T-helper 1 cell treated with Interleukin-12 subunit alpha and Interleukin-12 subunit beta and Interleukin-4 antibody, amounts not matched to agents 30 μg/mL and 1 μg/mL, for 36 hours (primary cell): Measurements from ENCODE around the gene LENG9.
"Not testable (repeated sequence)": the region's sequence is repeated elsewhere in the genome, so short reads cannot be mapped to it uniquely, and the experiment has no call there.

Experiments
- H3K27ac Mint-ChIP-seq: one replicate; pipeline ENCODE4 v1.8.0; 2021; ENCODE audit warnings: mild to moderate bottlenecking, mixed read lengths
- H3K27me3 Mint-ChIP-seq: one replicate; pipeline ENCODE4 v1.8.0; 2021; ENCODE audit warnings: low read depth, mixed read lengths
- H3K36me3 Mint-ChIP-seq: one replicate; pipeline ENCODE4 v1.8.0; 2021; ENCODE audit warnings: low read depth, mixed read lengths
- H3K4me1 Mint-ChIP-seq: one replicate; pipeline ENCODE4 v1.8.0; 2021; ENCODE audit warnings: low read depth, mixed read lengths
- H3K4me3 Mint-ChIP-seq: one replicate; pipeline ENCODE4 v1.8.0; 2021; ENCODE audit warnings: mild to moderate bottlenecking, moderate library complexity, mixed read lengths
- H3K9me3 Mint-ChIP-seq: one replicate; pipeline ENCODE4 v1.8.0; 2021; ENCODE audit warnings: mixed read lengths

LENG9 gene

DNA sequence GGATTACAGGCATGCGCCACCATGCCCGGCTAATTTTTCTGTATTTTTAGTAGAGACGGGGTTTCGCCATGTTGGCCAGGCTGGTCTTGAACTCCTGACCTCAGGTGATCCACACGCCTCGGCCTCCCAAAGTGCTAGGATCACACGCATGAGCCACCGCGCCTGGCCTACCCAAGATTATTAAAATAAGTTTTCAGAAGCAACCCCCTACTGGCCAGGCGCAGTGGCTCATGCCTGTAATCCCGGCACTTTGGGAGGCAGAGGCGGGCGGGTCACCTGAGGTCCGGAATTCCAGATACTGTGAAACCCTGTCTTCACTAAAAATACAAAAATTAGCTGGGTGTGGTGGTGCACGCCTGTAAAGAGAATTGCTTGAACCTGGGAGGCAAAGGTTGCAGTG lies 17.2 kb downstream of the LENG9 start:
- Mint-ChIP-seq H3K36me3 (peaks cover 25% of the 10 kb centered on the region), H3K4me1 (peaks cover 27% of the 10 kb centered on the region)
- not testable (repeated sequence) for H3K27ac Mint-ChIP-seq, H3K27me3 Mint-ChIP-seq, H3K9me3 Mint-ChIP-seq, H3K4me3 Mint-ChIP-seq

DNA sequence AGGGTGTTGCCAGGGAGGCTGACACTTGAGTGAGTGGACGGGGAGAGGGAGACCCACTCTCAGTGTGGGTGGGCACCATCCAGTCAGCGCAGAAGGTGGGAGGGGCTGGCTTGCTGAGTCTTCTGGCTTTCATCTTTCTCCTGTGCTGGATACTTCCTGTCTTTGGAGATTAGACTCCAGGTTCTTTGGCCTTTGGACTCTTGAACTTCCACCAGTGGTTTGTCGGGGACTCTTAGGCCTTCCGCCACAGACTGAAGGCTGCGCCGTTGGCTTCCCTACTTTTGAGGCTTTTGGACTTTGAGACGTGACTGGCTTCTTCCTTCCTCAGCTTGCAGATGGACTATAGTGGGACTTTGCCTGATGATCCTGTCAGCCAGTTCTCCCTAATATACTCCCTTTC lies 18.8 kb downstream of the LENG9 start:
- H3K9me3 Mint-ChIP-seq: no peaks in the 10 kb centered on the region
- peaks cover 22% of the 10 kb centered on the region for H3K36me3 Mint-ChIP-seq
- no peak overlapping the region for H3K27ac Mint-ChIP-seq

DNA sequence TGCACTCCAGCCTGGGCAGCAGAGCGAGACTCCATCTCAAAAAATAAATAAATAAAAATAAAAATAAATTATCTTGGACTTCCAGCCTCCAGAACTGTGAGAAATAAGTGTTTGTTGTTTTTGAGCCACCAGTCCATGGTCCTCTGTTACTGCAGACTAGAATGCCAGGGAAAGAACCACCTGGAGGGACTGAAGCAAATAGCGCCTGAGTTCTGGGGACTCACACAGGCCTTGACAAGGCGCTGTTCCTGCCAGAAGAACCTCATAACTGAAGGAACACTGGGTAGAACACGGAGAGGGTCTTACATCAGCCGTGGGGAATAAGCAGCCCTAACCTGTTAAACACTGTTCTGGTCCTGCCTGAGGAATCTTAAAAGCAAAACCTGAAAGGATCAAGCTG lies 22.9 kb downstream of the LENG9 start:
- H3K4me1 Mint-ChIP-seq: no peaks in the 10 kb centered on the region
- no peaks in the 10 kb centered on the region for H3K9me3 Mint-ChIP-seq
- no peaks in the 10 kb centered on the region for H3K27me3 Mint-ChIP-seq
- peaks cover 20% of the 10 kb centered on the region for H3K36me3 Mint-ChIP-seq
- no peak overlapping the region for H3K4me3 Mint-ChIP-seq
- H3K27ac Mint-ChIP-seq: no peak overlapping the region

More for the DNA sequence above, 18.8 kb downstream of the LENG9 start:
- H3K4me1 Mint-ChIP-seq: peaks cover 13% of the 10 kb centered on the region
- no peaks in the 10 kb centered on the region for H3K27me3 Mint-ChIP-seq
- H3K4me3 Mint-ChIP-seq: no peak overlapping the region

DNA sequence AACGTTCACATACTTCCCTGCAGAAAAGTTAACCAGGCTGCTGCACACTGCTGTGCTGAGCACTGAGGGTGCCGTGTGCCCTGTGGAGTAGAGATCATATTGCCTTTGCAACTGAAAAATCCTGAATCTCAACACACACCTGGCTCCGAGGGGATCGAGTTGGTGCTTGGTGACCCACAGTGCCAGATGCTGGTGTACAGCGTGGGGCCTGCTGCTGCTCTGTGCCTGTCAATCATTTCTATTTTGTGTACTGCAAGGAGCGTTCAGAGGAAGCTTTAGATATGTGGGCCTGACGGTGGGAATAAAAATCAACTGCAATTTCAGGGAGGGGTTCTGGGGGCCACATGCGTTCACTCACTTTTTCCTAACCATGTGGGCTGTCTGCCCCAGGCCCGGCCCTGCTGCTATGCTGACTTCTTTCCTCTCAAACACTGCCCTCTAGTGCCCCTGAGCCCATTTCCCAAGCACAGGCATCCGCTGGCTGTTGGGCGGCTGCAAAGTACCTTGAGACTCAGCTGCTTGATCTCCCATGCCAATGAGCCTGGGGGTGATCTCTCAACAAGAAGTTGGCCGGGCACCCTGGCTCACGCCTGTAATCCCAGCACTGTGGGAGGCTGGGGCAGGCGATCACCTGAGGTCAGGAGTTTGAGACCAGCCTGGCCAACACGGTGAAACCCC lies 24.3 kb downstream of the LENG9 start:
- Mint-ChIP-seq H3K9me3 (no peaks in the 10 kb centered on the region), H3K4me1 (peaks cover 6% of the 10 kb centered on the region), H3K27ac (no peak overlapping the region), H3K4me3 (no peak overlapping the region), H3K27me3 (no peaks in the 10 kb centered on the region), H3K36me3 (peaks cover 18% of the 10 kb centered on the region)

GRCh38 chr19:54436628-54437252 lies 26.8 kb downstream of the LENG9 start:
- Mint-ChIP-seq H3K27ac (no peak overlapping the region), H3K9me3 (no peaks in the 10 kb centered on the region), H3K4me3 (no peak overlapping the region)

DNA sequence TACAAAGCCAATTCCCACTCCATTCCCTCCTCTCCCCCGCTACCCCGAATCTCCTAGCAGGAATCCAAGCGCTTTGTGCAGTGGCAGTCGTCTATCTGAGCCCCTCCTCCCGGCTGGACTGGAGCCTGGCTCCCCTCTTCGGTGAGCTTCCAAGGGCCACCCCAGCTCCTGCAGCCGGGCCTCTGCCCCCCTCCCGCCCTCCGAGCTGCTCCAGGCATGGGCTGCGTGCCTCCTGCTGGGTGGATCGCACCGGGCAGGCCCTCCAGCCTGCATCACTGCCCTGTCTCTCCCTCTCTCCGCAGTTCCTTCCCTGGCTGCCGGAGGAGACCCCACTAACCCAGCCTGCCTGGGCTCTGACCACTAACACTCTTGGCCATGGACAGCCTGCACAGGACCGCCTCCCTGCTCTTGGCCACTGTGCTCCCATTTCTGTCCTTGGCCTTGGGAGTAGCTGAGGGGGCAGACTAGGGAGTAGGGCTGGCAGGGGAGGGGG lies 27.5 kb downstream of the LENG9 start:
- peaks cover 7% of the 10 kb centered on the region for H3K4me1 Mint-ChIP-seq

More at GRCh38 chr19:54436628-54437252, 26.8 kb downstream of the LENG9 start:
- peaks cover 6% of the 10 kb centered on the region for H3K4me1 Mint-ChIP-seq
- no peaks in the 10 kb centered on the region for H3K27me3 Mint-ChIP-seq
- peaks cover 6% of the 10 kb centered on the region for H3K36me3 Mint-ChIP-seq

GRCh38 chr19:54435551-54436016 lies 28.0 kb downstream of the LENG9 start:
- no peak overlapping the region for H3K27ac Mint-ChIP-seq
- peaks cover 3% of the 10 kb centered on the region for H3K36me3 Mint-ChIP-seq
- peaks cover 6% of the 10 kb centered on the region for H3K27me3 Mint-ChIP-seq
- H3K4me3 Mint-ChIP-seq: no peak overlapping the region
- no peaks in the 10 kb centered on the region for H3K9me3 Mint-ChIP-seq
- H3K4me1 Mint-ChIP-seq: peaks cover 8% of the 10 kb centered on the region

More for the DNA sequence above, 27.5 kb downstream of the LENG9 start:
- Mint-ChIP-seq H3K27ac (no peak overlapping the region), H3K36me3 (peaks cover 5% of the 10 kb centered on the region), H3K9me3 (no peaks in the 10 kb centered on the region), H3K27me3 (peaks cover 5% of the 10 kb centered on the region), H3K4me3 (no peak overlapping the region)

DNA sequence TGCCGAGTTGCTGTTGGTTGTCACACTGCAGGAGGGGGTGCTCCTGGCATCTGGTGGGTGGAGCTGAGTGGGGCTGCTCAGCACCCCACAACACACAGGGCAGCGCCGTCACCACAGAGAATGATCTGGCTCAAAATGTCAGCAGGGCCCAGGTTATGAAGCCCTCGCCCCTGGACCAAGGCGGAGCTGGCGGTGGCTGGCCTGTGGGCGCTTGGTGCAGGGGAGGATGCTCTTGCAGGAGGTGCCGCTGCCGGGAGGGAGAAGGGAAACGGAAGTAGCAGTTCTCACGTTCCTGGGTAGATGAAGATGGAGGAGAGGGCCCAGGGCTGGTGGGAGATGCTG lies 28.7 kb downstream of the LENG9 start:
- H3K27me3 Mint-ChIP-seq: peaks cover 6% of the 10 kb centered on the region
- peak overlapping the region; percentile 40 for H3K4me3 Mint-ChIP-seq
- H3K9me3 Mint-ChIP-seq: no peaks in the 10 kb centered on the region
- H3K27ac Mint-ChIP-seq: peak overlapping the region; percentile 57
- peaks cover 3% of the 10 kb centered on the region for H3K36me3 Mint-ChIP-seq
- peaks cover 8% of the 10 kb centered on the region for H3K4me1 Mint-ChIP-seq

- Mint-ChIP-seq H3K36me3 (peaks cover 1% of the 10 kb centered on the region), H3K4me1 (peaks cover 8% of the 10 kb centered on the region), H3K27me3 (peaks cover 6% of the 10 kb centered on the region), H3K27ac (no peak overlapping the region), H3K4me3 (no peak overlapping the region), H3K9me3 (no peaks in the 10 kb centered on the region)
Observed at GRCh38 chr19:54434112-54434872, 29.3 kb downstream of the LENG9 start.

- H3K4me3 Mint-ChIP-seq: no peak overlapping the region
- peaks cover 8% of the 10 kb centered on the region for H3K4me1 Mint-ChIP-seq
- H3K9me3 Mint-ChIP-seq: no peaks in the 10 kb centered on the region
- no peaks in the 10 kb centered on the region for H3K36me3 Mint-ChIP-seq
- H3K27ac Mint-ChIP-seq: no peak overlapping the region
- peaks cover 6% of the 10 kb centered on the region for H3K27me3 Mint-ChIP-seq
Observed at GRCh38 chr19:54433697-54434096, 29.9 kb downstream of the LENG9 start.

GRCh38 chr19:54432144-54432738 lies 31.3 kb downstream of the LENG9 start:
- Mint-ChIP-seq H3K4me3 (no peak overlapping the region), H3K36me3 (no peaks in the 10 kb centered on the region), H3K27me3 (peaks cover 6% of the 10 kb centered on the region), H3K27ac (no peak overlapping the region), H3K4me1 (peaks cover 8% of the 10 kb centered on the region), H3K9me3 (no peaks in the 10 kb centered on the region)

GRCh38 chr19:54431255-54431838 lies 32.2 kb downstream of the LENG9 start:
- Mint-ChIP-seq H3K27me3 (peaks cover 6% of the 10 kb centered on the region), H3K4me3 (peak overlapping the region; percentile 42), H3K9me3 (no peaks in the 10 kb centered on the region), H3K36me3 (no peaks in the 10 kb centered on the region), H3K27ac (no peak overlapping the region), H3K4me1 (peaks cover 8% of the 10 kb centered on the region)

DNA sequence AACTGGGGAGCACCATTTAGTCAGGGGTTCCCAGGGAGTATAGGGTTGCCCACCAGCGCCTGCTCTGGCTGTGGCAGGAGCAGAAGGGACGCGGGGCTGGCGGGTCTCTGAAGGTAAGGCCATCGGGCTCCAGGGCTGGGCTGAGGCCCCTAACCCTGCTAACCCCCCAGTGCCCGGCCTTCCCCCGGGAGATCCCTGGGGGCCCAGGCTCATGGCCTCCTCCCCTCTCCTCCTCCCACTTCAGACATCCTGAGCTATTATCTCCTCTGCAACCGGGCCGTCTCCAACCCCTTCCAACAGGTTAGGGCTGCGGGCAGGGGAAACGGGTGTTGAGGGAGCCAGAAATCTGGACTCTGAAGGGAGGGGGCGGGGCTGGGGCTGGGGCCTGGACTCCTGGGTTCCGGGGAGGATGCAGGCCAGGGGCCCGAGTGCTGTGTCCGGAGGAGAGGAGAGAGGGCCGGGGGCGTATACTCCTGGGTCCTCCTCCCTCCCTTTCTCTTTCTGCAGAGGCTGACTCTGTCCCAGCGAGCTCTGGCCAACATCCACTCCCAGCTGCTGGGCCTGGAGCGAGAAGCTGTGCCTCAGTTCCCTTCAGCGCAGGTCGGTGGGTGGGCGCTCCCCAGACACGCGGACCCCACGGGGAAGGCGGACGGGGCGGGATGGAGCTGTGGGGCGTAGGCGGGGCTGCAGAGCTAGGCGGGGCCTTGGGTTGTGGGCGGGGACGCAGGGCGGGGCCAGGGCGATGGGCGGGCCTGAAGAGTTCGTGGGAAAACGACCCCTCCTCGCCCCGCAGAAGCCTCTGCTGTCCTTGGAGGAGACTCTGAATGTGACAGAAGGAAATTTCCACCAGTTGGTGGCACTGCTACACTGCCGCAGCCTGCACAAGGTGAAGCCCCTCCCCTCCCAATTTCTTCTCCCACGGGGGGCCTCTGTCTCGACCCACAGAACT lies 33.0 kb downstream of the LENG9 start:
- Mint-ChIP-seq H3K27me3 (peaks cover 6% of the 10 kb centered on the region), H3K27ac (no peak overlapping the region), H3K4me3 (peak overlapping the region; percentile 42), H3K9me3 (no peaks in the 10 kb centered on the region), H3K4me1 (peaks cover 8% of the 10 kb centered on the region), H3K36me3 (no peaks in the 10 kb centered on the region)
